ENCODE results near the gene OCEL1.

GRCh38 chr19:17216058-17216670 is 9.9 kb upstream of the OCEL1 start:
- TF ChIP-seq CTCF (conservative IDR thresholded peaks at IDR 0.05 in 1 of 2, IDR thresholded peaks at IDR 0.05 in 1 of 2; ENCODE audit: low read depth in 1 of 2, low read length in 2 of 2) (no peak), EZH2 (IDR thresholded peaks at IDR 0.05; ENCODE audit: low read length, missing control alignments) (no peak)

All from fibroblast of lung (primary cell).